NCI-H446 treated with DMSO at 0.1 percent for 48 hours (cell line): ENCODE results near the gene ALDH7A1.
"Not testable (repeated sequence)": the region's sequence is repeated elsewhere in the genome, so short reads cannot be mapped to it uniquely, and the experiment has no call there.

Source experiments
- DNase-seq: peaks from one replicate; lab custom pipeline; 2025; lab: John Stamatoyannopoulos, UW

The ALDH7A1 gene

GRCh38 chr5:126594748-126595485 is at the start of gene ALDH7A1:
Gene ALDH7A1, minus strand, starts transcription at chr5:126595219. Its CDS starts 21 bp downstream, at chr5:126595198.
- DNase-seq, result peak; percentile 75

GRCh38 chr5:126641387-126641786 is 46.4 kb upstream of the ALDH7A1 start:
- no peak for DNase-seq

GRCh38 chr5:126640866-126641265 is 45.8 kb upstream of the ALDH7A1 start:
- DNase-seq, result no peak

GRCh38 chr5:126636956-126637355 is 41.9 kb upstream of the ALDH7A1 start:
- no peak for DNase-seq

GRCh38 chr5:126635585-126635984 is 40.6 kb upstream of the ALDH7A1 start:
- no peak for DNase-seq

- DNase-seq, result no peak
Observed at GRCh38 chr5:126633552-126633951, 38.5 kb upstream of the ALDH7A1 start.

GRCh38 chr5:126631920-126632319 is 36.9 kb upstream of the ALDH7A1 start:
- DNase-seq, result no peak

- no peak for DNase-seq
Observed at GRCh38 chr5:126628102-126628501, 33.1 kb upstream of the ALDH7A1 start.

- no peak for DNase-seq
Observed at GRCh38 chr5:126624534-126624933, 29.5 kb upstream of the ALDH7A1 start.

GRCh38 chr5:126619781-126620180 is 24.8 kb upstream of the ALDH7A1 start:
- no peak for DNase-seq

- not testable (repeated sequence) for DNase-seq
Observed at GRCh38 chr5:126617603-126618002, 22.6 kb upstream of the ALDH7A1 start.

GRCh38 chr5:126615286-126615685 is 20.3 kb upstream of the ALDH7A1 start:
- no peak for DNase-seq

- no peak for DNase-seq
Observed at GRCh38 chr5:126613941-126614592, 19.0 kb upstream of the ALDH7A1 start.

GRCh38 chr5:126610616-126611015 is 15.6 kb upstream of the ALDH7A1 start:
- no peak for DNase-seq

GRCh38 chr5:126610160-126610559 is 15.1 kb upstream of the ALDH7A1 start:
- DNase-seq, result no peak

- no peak for DNase-seq
Observed at GRCh38 chr5:126605525-126605924, 10.5 kb upstream of the ALDH7A1 start.

GRCh38 chr5:126603402-126603991 is 8.5 kb upstream of the ALDH7A1 start:
- DNase-seq, result no peak

GRCh38 chr5:126600631-126601511 is 5.9 kb upstream of the ALDH7A1 start, which contains the start of gene PHAX:
Gene PHAX, plus strand, starts transcription at chr5:126600947. Its CDS starts 16 bp downstream, at chr5:126600963.
- DNase-seq, result peak; percentile 55

- DNase-seq, result not testable (repeated sequence)
Observed at GRCh38 chr5:126599971-126600630, 5.1 kb upstream of the ALDH7A1 start.

GRCh38 chr5:126599499-126599898 is 4.5 kb upstream of the ALDH7A1 start:
- no peak for DNase-seq

- DNase-seq, result no peak
Observed at GRCh38 chr5:126597156-126597555, 2.1 kb upstream of the ALDH7A1 start.
